BE2C (cell line): ENCODE results near the gene SESN1.
"Not testable (repeated sequence)": the region's sequence is repeated elsewhere in the genome, so short reads cannot be mapped to it uniquely, and the experiment has no call there.

ENCODE experiments used
- DNase-seq: peaks from one replicate; pipeline ENCODE4 v3.0.0-alpha.2; 2020
- H3K27me3 ChIP-seq: fragments of 250-450 bp; sonication (Bioruptor Pico); 2 replicates; pipeline ENCODE4 v1.5.1; 2020; ENCODE audit warnings: mild to moderate bottlenecking
- H3K36me3 ChIP-seq: fragments of 250-450 bp; sonication (Bioruptor Pico); 2 replicates; pipeline ENCODE4 v1.5.1; 2020; ENCODE audit warnings: mild to moderate bottlenecking
- H3K4me1 ChIP-seq: fragments of 250-450 bp; sonication (Bioruptor Pico); 2 replicates; pipeline ENCODE4 v1.5.1; 2020
- H3K4me3 ChIP-seq: 2 replicates; pipeline ENCODE4 v1.5.1; 2011; ENCODE audit warnings: low read depth, low read length
- H3K9me3 ChIP-seq: fragments of 250-450 bp; sonication (Bioruptor Pico); 2 replicates; pipeline ENCODE4 v1.5.1; 2020
- CTCF ChIP-seq: IDR thresholded peaks from 2 replicates; pipeline ENCODE4 v1.5.1; 2012; ENCODE audit warnings: mild to moderate bottlenecking, low read depth, low read length

SESN1 gene

GRCh38 chr6:109125504-109125903 lies 30.9 kb upstream of the SESN1 start:
- no peaks in the 10 kb centered on the region for H3K27me3 ChIP-seq
- DNase-seq, result no peak
- H3K4me3 ChIP-seq, result no peak overlapping the region
- no peak for TF ChIP-seq CTCF
- H3K9me3 ChIP-seq, result no peaks in the 10 kb centered on the region
- no peaks in the 10 kb centered on the region for H3K36me3 ChIP-seq
- H3K4me1 ChIP-seq, result peaks cover 8% of the 10 kb centered on the region; the same call in 1 of the 2 replicates

GRCh38 chr6:109124219-109124618 lies 29.6 kb upstream of the SESN1 start:
- peaks cover 11% of the 10 kb centered on the region; the same call in 1 of the 2 replicates for H3K4me1 ChIP-seq
- H3K27me3 ChIP-seq, result no peaks in the 10 kb centered on the region
- TF ChIP-seq CTCF, result no peak
- no peaks in the 10 kb centered on the region for H3K9me3 ChIP-seq
- no peak overlapping the region for H3K4me3 ChIP-seq
- no peak for DNase-seq
- no peaks in the 10 kb centered on the region for H3K36me3 ChIP-seq

- no peak for DNase-seq
- Histone ChIP-seq H3K27me3 (no peaks in the 10 kb centered on the region), H3K4me1 (peaks cover 31% of the 10 kb centered on the region), H3K4me3 (no peak overlapping the region), H3K36me3 (no peaks in the 10 kb centered on the region), H3K9me3 (no peaks in the 10 kb centered on the region)
- TF ChIP-seq CTCF, result no peak
These were observed 26.8 kb upstream of the SESN1 start for GRCh38 chr6:109121411-109121810.

GRCh38 chr6:109118871-109119354 lies 24.3 kb upstream of the SESN1 start:
- H3K4me1 ChIP-seq, result peaks cover 34% of the 10 kb centered on the region
- no peak overlapping the region for H3K4me3 ChIP-seq
- no peaks in the 10 kb centered on the region for H3K9me3 ChIP-seq
- TF ChIP-seq CTCF, result no peak
- no peaks in the 10 kb centered on the region for H3K36me3 ChIP-seq
- H3K27me3 ChIP-seq, result no peaks in the 10 kb centered on the region
- no peak for DNase-seq

GRCh38 chr6:109118337-109118736 lies 23.7 kb upstream of the SESN1 start:
- H3K4me3 ChIP-seq, result no peak overlapping the region
- no peak for DNase-seq
- peaks cover 34% of the 10 kb centered on the region for H3K4me1 ChIP-seq
- no peaks in the 10 kb centered on the region for H3K27me3 ChIP-seq
- TF ChIP-seq CTCF, result no peak
- no peaks in the 10 kb centered on the region for H3K36me3 ChIP-seq
- no peaks in the 10 kb centered on the region for H3K9me3 ChIP-seq

- no peak for TF ChIP-seq CTCF
- Histone ChIP-seq H3K4me3 (no peak overlapping the region), H3K27me3 (no peaks in the 10 kb centered on the region), H3K36me3 (no peaks in the 10 kb centered on the region), H3K9me3 (no peaks in the 10 kb centered on the region), H3K4me1 (peaks cover 34% of the 10 kb centered on the region)
- DNase-seq, result no peak
These were observed 22.8 kb upstream of the SESN1 start for GRCh38 chr6:109117346-109118035.

GRCh38 chr6:109112663-109113062 lies 18.0 kb upstream of the SESN1 start:
- not testable (repeated sequence) for H3K9me3 ChIP-seq, H3K36me3 ChIP-seq, H3K27me3 ChIP-seq, DNase-seq, H3K4me3 ChIP-seq
- peaks cover 11% of the 10 kb centered on the region for H3K4me1 ChIP-seq

GRCh38 chr6:109109663-109110062 lies 15.0 kb upstream of the SESN1 start:
- H3K27me3 ChIP-seq, H3K9me3 ChIP-seq, H3K4me3 ChIP-seq, H3K36me3 ChIP-seq, DNase-seq, H3K4me1 ChIP-seq: not testable (repeated sequence)
